K562 (cell line): Measurements from ENCODE around the gene OTOG. TPM values are rescaled to one million over a fixed set of nuclear protein-coding genes. Genes with fewer than 3 reads are reported as not detected.

ENCODE experiments used
- ATAC-seq: fragments of 200-7000 bp; cut with Tn5 transposase; 3 replicates; pipeline ENCODE4 v1.9.1; 2020; ENCODE audit warnings: moderate library complexity
- BruUV-seq: library from RNA; stranded (reverse); fragments of 400-500 nt; replicated peaks from 2 replicates; lab custom pipeline; 2021; lab: Mats Ljungman, UMichigan
- CTCF ChIA-PET: fragments of 300-600 bp; formaldehyde crosslinking; extraction: SDS; loops from one replicate; lab custom pipeline; 2021; ENCODE audit warnings: low intra/inter-chr PET ratio; lab: Yijun Ruan, JAX
- POLR2A ChIA-PET: fragments of 300-600, 350-650 bp; sonication (Branson Sonifier 250); formaldehyde crosslinking; extraction: SDS; loops from one replicate; lab custom pipeline; 2021; ENCODE audit warnings: antibody characterized with exemption, inconsistent platforms; lab: Yijun Ruan, JAX
- DNase-seq, 4 experiments: peaks; one replicate each; pipeline versions ENCODE4 v3.0.0 to v3.0.0-alpha.2; 2011 to 2018; ENCODE audit warnings: low spot score in 3 of 4, mixed read lengths in 3 of 4; ENCODE audit errors: extremely low read depth in 1 of 4
- FAIRE-seq: peaks from 2 replicates; lab custom pipeline; 2011; peaks lifted over from hg19 to GRCh38; lab: Jason Lieb, UNC
- H2AFZ ChIP-seq: 2 replicates; pipeline ENCODE4 v1.6.0; 2011; ENCODE audit warnings: low read depth, low read length, control low read depth, inconsistent platforms
- H3K27ac ChIP-seq: fragments of 200-600 bp; 3 replicates; pipeline ENCODE4 v1.8.0; 2011; ENCODE audit warnings: low read depth, mild to moderate bottlenecking, control low read depth, inconsistent platforms, low read length, moderate library complexity, mixed read lengths; ENCODE audit errors: extremely low read depth
- H3K27me3 ChIP-seq, 2 experiments: fragments of 300-600 bp in 1 of 2; 2 replicates in 1 of 2; 3 replicates in 1 of 2; pipeline versions ENCODE4 v1.6.0 to v1.8.0; 2011; ENCODE audit warnings: inconsistent platforms in 2 of 2, low read length in 2 of 2, mild to moderate bottlenecking in 1 of 2, mixed read lengths in 1 of 2, moderate library complexity in 1 of 2; ENCODE audit not compliant: control insufficient read depth in 2 of 2, insufficient read depth in 2 of 2
- H3K36me3 ChIP-seq: fragments of 300-600 bp; 3 replicates; pipeline ENCODE4 v1.8.0; 2011; ENCODE audit warnings: mild to moderate bottlenecking, low read length, inconsistent platforms; ENCODE audit not compliant: control insufficient read depth, insufficient read depth
- H3K4me1 ChIP-seq, 2 experiments: fragments of 200-600 bp in 1 of 2; replicated peaks in 1 of 2; 2 replicates in 1 of 2; 3 replicates in 1 of 2; pipeline versions ENCODE4 v1.5.1 to v1.8.0; 2011; ENCODE audit warnings: inconsistent platforms in 2 of 2, low read length in 2 of 2, mild to moderate bottlenecking in 1 of 2, mixed read lengths in 1 of 2, moderate library complexity in 1 of 2; ENCODE audit not compliant: control insufficient read depth in 2 of 2, insufficient read depth in 2 of 2
- H3K4me2 ChIP-seq: 2 replicates; pipeline ENCODE4 v1.6.1; 2011; ENCODE audit warnings: low read length, control low read depth, inconsistent platforms, mixed read lengths; ENCODE audit not compliant: insufficient read depth
- H3K4me3 ChIP-seq: fragments of 200-600 bp; sonication (generic), shearing (Covaris generic); 2 replicates; pipeline ENCODE4 v1.5.1; 2016; ENCODE audit warnings: control low read depth, inconsistent platforms
- H3K79me2 ChIP-seq: fragments of 200-600 bp; 3 replicates; pipeline ENCODE4 v1.8.0; 2011; ENCODE audit warnings: low read length, inconsistent platforms; ENCODE audit not compliant: control insufficient read depth, insufficient read depth
- H3K9ac ChIP-seq, 2 experiments: 2 replicates each; pipeline versions ENCODE4 v1.6.0 to v1.6.1; 2011; ENCODE audit warnings: low read depth in 2 of 2, low read length in 2 of 2, control low read depth in 1 of 2, inconsistent platforms in 1 of 2, mild to moderate bottlenecking in 1 of 2, mixed read lengths in 1 of 2; ENCODE audit not compliant: insufficient read depth in 1 of 2
- H3K9me1 ChIP-seq: one replicate; pipeline ENCODE4 v1.6.0; 2011; ENCODE audit warnings: inconsistent platforms, mild to moderate bottlenecking, low read length, moderate library complexity; ENCODE audit not compliant: control insufficient read depth, insufficient read depth
- H3K9me3 ChIP-seq: replicated peaks from 2 replicates; pipeline ENCODE4 v1.5.1; 2011; ENCODE audit warnings: low read depth, low read length, inconsistent platforms; ENCODE audit not compliant: control insufficient read depth, insufficient read depth
- H4K20me1 ChIP-seq: replicated peaks from 2 replicates; pipeline ENCODE4 v1.6.1; 2011; ENCODE audit warnings: low read length, inconsistent platforms, mixed read lengths; ENCODE audit not compliant: control insufficient read depth, insufficient read depth
- CBX8 ChIP-seq: fragments of 200-600 bp; sonication (generic); IDR thresholded peaks from 2 replicates; pipeline ENCODE4 v1.6.1; 2012; ENCODE audit warnings: borderline replicate concordance, mixed run types, low read depth, mild to moderate bottlenecking, moderate library complexity, mixed read lengths, low read length, control low read depth, inconsistent platforms; ENCODE audit not compliant: poor library complexity, severe bottlenecking; ENCODE audit errors: extremely low read depth
- CC2D1A ChIP-seq: fragments of 450-650 bp; IDR thresholded peaks from 2 replicates; pipeline ENCODE4 v1.6.1; 2017; ENCODE audit warnings: mild to moderate bottlenecking
- CEBPB ChIP-seq: fragments of 450-650 bp; IDR thresholded peaks from 2 replicates; pipeline ENCODE4 v1.6.1; 2016; ENCODE audit warnings: missing genetic modification characterization, missing compliant biosample characterization
- CHD1 ChIP-seq: fragments of 200-600 bp; sonication (generic); IDR thresholded peaks from one replicate; pipeline ENCODE4 v1.6.1; 2012; ENCODE audit warnings: mild to moderate bottlenecking, moderate library complexity, low read length, inconsistent platforms
- ETV1 ChIP-seq: fragments of 450-650 bp; conservative IDR thresholded peaks from 2 replicates; pipeline ENCODE4 v1.6.1; 2016; ENCODE audit warnings: missing genetic modification characterization, control low read depth, low read depth, missing compliant biosample characterization
- GATAD2A ChIP-seq: fragments of 450-650 bp; IDR thresholded peaks from 2 replicates; pipeline ENCODE4 v1.6.1; 2017
- HMGN3 ChIP-seq: IDR thresholded peaks from 2 replicates; pipeline ENCODE4 v1.6.1; 2011; ENCODE audit warnings: borderline replicate concordance, low read depth, mild to moderate bottlenecking, mixed read lengths, low read length; ENCODE audit not compliant: insufficient read length; ENCODE audit errors: extremely low read depth
- MBD1 ChIP-seq: fragments of 250-450 bp; sonication (Bioruptor Pico); IDR thresholded peaks from 2 replicates; pipeline ENCODE4 v1.8.0; 2022; ENCODE audit warnings: inconsistent platforms
- MTA2 ChIP-seq: fragments of 450-650 bp; IDR thresholded peaks from 2 replicates; pipeline ENCODE4 v1.6.1; 2016; ENCODE audit warnings: low read depth
- PRMT5 ChIP-seq: sonication (generic); formaldehyde crosslinking; IDR thresholded peaks from 2 replicates; pipeline ENCODE4 v1.5.0; 2020; ENCODE audit warnings: missing genetic modification reagents
- THAP12 ChIP-seq: fragments of 250-450 bp; sonication (Bioruptor Pico); IDR thresholded peaks from 2 replicates; pipeline ENCODE4 v1.9.0; 2021; ENCODE audit warnings: mild to moderate bottlenecking, inconsistent platforms
- ZFP1 ChIP-seq: fragments of 450-650 bp; formaldehyde crosslinking; IDR thresholded peaks from 2 replicates; pipeline ENCODE4 v1.4.0; 2020; ENCODE audit warnings: mild to moderate bottlenecking, mixed read lengths
- ZNF830 ChIP-seq: fragments of 250-450 bp; sonication (Bioruptor Pico); IDR thresholded peaks from 2 replicates; pipeline ENCODE4 v1.5.0; 2021; ENCODE audit warnings: mild to moderate bottlenecking
- WGBS: fragments of 100-300 bp; shearing (Covaris generic); methylation state at CpG from one replicate; pipeline ENCODE4 v1.1.6; 2016; ENCODE audit warnings: low coverage, mixed read lengths; ENCODE audit not compliant: insufficient coverage; ENCODE audit errors: missing lambda C conversion rate; 5-methylcytosine and 5-hydroxymethylcytosine counted together
- in situ Hi-C: fragments of 300-500 bp; cut with MboI; formaldehyde crosslinking; loops from 4 replicates; pipeline ENCODE4 v1.15.0; 2018; ENCODE audit warnings: inconsistent platforms, mixed read lengths
- intact Hi-C: fragments of 100-400 bp; cut with micrococcal nuclease; formaldehyde crosslinking; loops from 2 replicates; pipeline ENCODE4 v1.14.2; 2022
- polyA plus RNA-seq, 8 experiments: library from polyadenylated mRNA; depleted of rRNA in 4 of 8; stranded (reverse) in 5 of 8; unstranded in 3 of 8; fragments of >200 nt; fragmentation: Nextera tagmentation in 2 of 8; fragmentation: Illumina TruSeq in 1 of 8; extraction: Ambion mirVana in 2 of 8; extraction: Trizol in 1 of 8; gene quantifications; 2 replicates each; pipeline versions ENCODE4 v1.2.1 to v1.2.3, GENCODE V29; 2011 to 2014; ENCODE audit warnings: inconsistent platforms in 1 of 8, missing spikeins in 1 of 8
- total RNA-seq, 7 experiments: library from RNA; depleted of rRNA in 6 of 7; stranded (reverse); fragments of >200 nt in 6 of 7; fragmentation: Illumina TruSeq in 2 of 7; extraction: Trizol in 2 of 7; gene quantifications; 2 replicates each; pipeline versions ENCODE4 v1.2.1 to v1.2.3, GENCODE V29; 2011 to 2021; ENCODE audit warnings: low replicate concordance in 1 of 7

OTOG gene
- total and polyA plus RNA-seq, 9 of the 15 experiments (the other 6 are each of a cell fraction or from before 2014, with no cell fraction given), result not detected

- TF ChIP-seq ETV1 (tag) (no peak), GATAD2A (no peak), PRMT5 (CRISPR knock-in tag) (no peak), HMGN3 (no peak)
Measured at GRCh38 chr11:17693531-17693930, 146.5 kb downstream of the OTOG start (continued).

- WGBS, result 5% methylated on average over 10 of the region's 10 CpGs
- Histone ChIP-seq H4K20me1 (no peaks in the 10 kb centered on the region), H3K4me1 (peaks cover 7 to 10% of the 10 kb centered on the region in 2 experiments), H3K36me3 (no peaks in the 10 kb centered on the region), H3K4me2 (no peak overlapping the region), H3K79me2 (no peaks in the 10 kb centered on the region), H2AFZ (no peak overlapping the region), H3K9me1 (no peaks in the 10 kb centered on the region), H3K4me3 (no peak overlapping the region), H3K9ac (no peak overlapping the region), H3K9me3 (no peaks in the 10 kb centered on the region), H3K27me3 (peaks cover 33 to 51% of the 10 kb centered on the region in 2 experiments), H3K27ac (no peak overlapping the region)
- intact Hi-C loops (no loop called here), in situ Hi-C loops (no loop called here)
- ATAC-seq, result no peak
- ChIA-PET POLR2A (no interaction called here), CTCF (no interaction called here)
- TF ChIP-seq MTA2 (no peak), ZFP1 (CRISPR knock-in tag) (no peak), CC2D1A (no peak), THAP12 (CRISPR knock-in tag) (no peak), CBX8 (no peak), CEBPB (tag) (no peak), MBD1 (CRISPR knock-in tag) (no peak), ZNF830 (no peak), CHD1 (no peak)
- FAIRE-seq, result no peak
- no TSS peak for BruUV-seq
- no peak for DNase-seq
Measured at GRCh38 chr11:17694494-17695110, 147.5 kb downstream of the OTOG start.
